CD4-positive, alpha-beta T cell (primary cell): ENCODE measurements around the gene LNPK. TPM values are rescaled to one million over a fixed set of nuclear protein-coding genes. Genes with fewer than 3 reads are reported as not detected.
"Not testable (repeated sequence)": the region's sequence is repeated elsewhere in the genome, so short reads cannot be mapped to it uniquely, and the experiment has no call there.

Experiments used
- ATAC-seq: fragments of 200-7000 bp; cut with Tn5 transposase; one replicate; pipeline ENCODE4 v1.10.0; 2022; ENCODE audit warnings: mild to moderate bottlenecking; ENCODE audit not compliant: poor library complexity
- CTCF ChIA-PET: fragments of 350-600 bp; sonication (Branson Sonifier 250); formaldehyde crosslinking; loops from one replicate; lab custom pipeline; 2021; ENCODE audit warnings: antibody characterized with exemption, inconsistent platforms; lab: Charles Lee
- POLR2A ChIA-PET: fragments of 350-600 bp; sonication (Branson Sonifier 250); formaldehyde crosslinking; loops from one replicate; lab custom pipeline; 2021; ENCODE audit warnings: antibody characterized with exemption, inconsistent platforms; lab: Charles Lee
- DNase-seq, 14 experiments: peaks; one replicate each; pipeline ENCODE4 v3.0.0-alpha.2; 2013 to 2020; ENCODE audit warnings: mixed read lengths in 2 of 14
- H3K27ac ChIP-seq, 2 donors: one replicate each; pipeline versions ENCODE4 v1.5.1 to v1.7.0; 2013; ENCODE audit warnings: low read length in 2 of 2, low read depth in 1 of 2, mild to moderate bottlenecking in 1 of 2
- H3K27me3 ChIP-seq, 2 experiments: 1 replicate in 1 of 2; 2 replicates in 1 of 2; pipeline versions ENCODE4 v1.6.1 to v1.7.0; 2013; ENCODE audit warnings: low read length in 2 of 2, control low read depth in 1 of 2, mild to moderate bottlenecking in 1 of 2, moderate library complexity in 1 of 2; ENCODE audit not compliant: insufficient read depth in 2 of 2, control insufficient read depth in 1 of 2
- H3K36me3 ChIP-seq: one replicate; pipeline ENCODE4 v1.6.1; 2013; ENCODE audit warnings: low read length, control low read depth; ENCODE audit not compliant: insufficient read depth
- H3K4me1 ChIP-seq: one replicate; pipeline ENCODE4 v1.6.1; 2013; ENCODE audit warnings: low read length, control low read depth; ENCODE audit not compliant: insufficient read depth
- H3K4me3 ChIP-seq: one replicate; pipeline ENCODE4 v1.5.1; 2013; ENCODE audit warnings: mild to moderate bottlenecking, low read length, moderate library complexity
- H3K9me3 ChIP-seq, 2 experiments: 1 replicate in 1 of 2; 2 replicates in 1 of 2; pipeline versions ENCODE4 v1.6.1 to v1.7.0; 2013; ENCODE audit warnings: low read length in 2 of 2, mild to moderate bottlenecking in 2 of 2, control low read depth in 1 of 2, moderate library complexity in 1 of 2; ENCODE audit not compliant: control insufficient read depth in 1 of 2, insufficient read depth in 1 of 2
- H3K27ac Mint-ChIP-seq: one replicate; pipeline ENCODE4 v1.8.0; 2020; ENCODE audit warnings: mixed read lengths
- H3K27me3 Mint-ChIP-seq: one replicate; pipeline ENCODE4 v1.8.0; 2021; ENCODE audit warnings: mixed read lengths
- H3K36me3 Mint-ChIP-seq: one replicate; pipeline ENCODE4 v1.8.0; 2021; ENCODE audit warnings: low read depth, mixed read lengths
- H3K4me1 Mint-ChIP-seq: one replicate; pipeline ENCODE4 v1.8.0; 2021; ENCODE audit warnings: low read depth, mixed read lengths
- H3K4me3 Mint-ChIP-seq: one replicate; pipeline ENCODE4 v1.8.0; 2020; ENCODE audit warnings: mild to moderate bottlenecking, mixed read lengths
- H3K9me3 Mint-ChIP-seq: one replicate; pipeline ENCODE4 v1.8.0; 2020; ENCODE audit warnings: mixed read lengths
- CTCF ChIP-seq: fragments of 200-600 bp; IDR thresholded peaks from one replicate; pipeline ENCODE4 v1.8.0; 2022; ENCODE audit warnings: antibody characterized with exemption, mild to moderate bottlenecking
- intact Hi-C, 2 experiments: fragments of 100-400 bp; cut with DNase I in 1 of 2; cut with micrococcal nuclease in 1 of 2; formaldehyde crosslinking; loops; one replicate each; pipeline versions ENCODE4 v1.15.1 to v1.9.0; 2023 to 2025; cut with DNase I, micrococcal nuclease
- total RNA-seq, 174 experiments: library from RNA in 2 of 174; stranded (reverse) in 2 of 174; gene quantifications; one replicate each; pipeline ENCODE4 v1.2.3 and lab custom pipeline; 2021 to 2026

LNPK gene
- total RNA-seq, 2 experiments from 2014 or later, result 12.7 to 15.8 TPM

GRCh38 chr2:175914846-175915245 is 87.2 kb downstream of the LNPK start:
- Histone ChIP-seq H3K36me3 (no peaks in the 10 kb centered on the region), H3K4me3 (no peak overlapping the region), H3K9me3 (no peaks in the 10 kb centered on the region), H3K4me1 (no peaks in the 10 kb centered on the region), H3K27ac (no peak overlapping the region), H3K27me3 (peaks cover 0 to 9% of the 10 kb centered on the region in 2 experiments)
- Mint-ChIP-seq H3K4me1 (no peaks in the 10 kb centered on the region), H3K36me3 (no peaks in the 10 kb centered on the region), H3K9me3 (no peaks in the 10 kb centered on the region), H3K27ac (no peak overlapping the region), H3K27me3 (peaks cover 32% of the 10 kb centered on the region), H3K4me3 (no peak overlapping the region)
- ChIA-PET POLR2A (no interaction called here), CTCF (no interaction called here)
- ATAC-seq (no peak), DNase-seq (no peak)
- no peak for TF ChIP-seq CTCF
- intact Hi-C loops, result no loop called here

DNA sequence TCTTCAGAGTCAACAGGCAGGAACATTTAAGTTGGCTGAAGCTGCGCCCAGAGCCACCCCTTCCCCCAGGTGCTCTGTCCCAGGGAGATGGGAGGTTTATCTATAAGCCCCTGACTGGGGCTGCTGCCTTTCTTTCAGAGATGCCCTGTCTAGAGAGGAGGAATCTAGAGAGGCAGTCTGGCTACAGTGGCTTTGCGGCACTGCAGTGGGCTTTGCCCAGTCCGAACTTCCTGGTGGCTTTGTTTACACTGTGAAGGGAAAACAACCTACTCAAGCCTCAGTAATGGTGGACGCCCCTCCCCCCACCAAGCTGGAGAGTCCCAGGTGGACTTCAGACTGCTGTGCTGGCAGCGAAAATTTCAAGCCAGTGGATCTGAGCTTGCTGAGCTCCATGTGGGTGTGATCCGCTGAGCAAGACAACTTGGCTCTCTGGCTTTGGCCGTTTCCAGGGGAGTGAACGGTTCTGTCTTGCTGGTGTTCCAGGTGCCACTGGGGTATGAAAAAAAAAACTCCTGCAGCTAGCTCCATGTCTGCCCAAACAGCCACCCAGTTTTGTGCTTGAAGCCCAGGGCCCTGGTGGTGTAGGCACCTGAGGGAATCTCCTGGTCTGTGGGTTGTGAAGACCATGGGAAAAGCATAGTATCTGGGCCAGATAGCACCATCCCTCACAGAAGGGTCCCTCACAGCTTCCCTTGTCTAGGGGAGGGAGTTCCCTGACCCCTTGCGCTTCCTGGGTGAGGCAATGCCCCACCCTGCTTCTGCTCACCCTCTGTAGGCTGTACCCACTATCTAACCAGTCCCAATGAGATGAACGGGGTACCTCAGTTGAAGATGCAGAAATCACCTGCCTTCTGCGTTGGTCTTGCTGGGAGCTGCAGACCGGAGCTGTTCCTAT is 88.0 kb downstream of the LNPK start:
- H3K27ac ChIP-seq, H3K9me3 Mint-ChIP-seq, DNase-seq, POLR2A ChIA-PET, H3K36me3 Mint-ChIP-seq, H3K27ac Mint-ChIP-seq, H3K4me3 Mint-ChIP-seq, ATAC-seq, H3K4me1 ChIP-seq, H3K4me3 ChIP-seq, CTCF ChIA-PET, intact Hi-C loops, H3K9me3 ChIP-seq, H3K36me3 ChIP-seq, H3K4me1 Mint-ChIP-seq: not testable (repeated sequence)
- H3K27me3 Mint-ChIP-seq, result peaks cover 40% of the 10 kb centered on the region
- peaks cover 0 to 12% of the 10 kb centered on the region in 2 experiments for H3K27me3 ChIP-seq

DNA sequence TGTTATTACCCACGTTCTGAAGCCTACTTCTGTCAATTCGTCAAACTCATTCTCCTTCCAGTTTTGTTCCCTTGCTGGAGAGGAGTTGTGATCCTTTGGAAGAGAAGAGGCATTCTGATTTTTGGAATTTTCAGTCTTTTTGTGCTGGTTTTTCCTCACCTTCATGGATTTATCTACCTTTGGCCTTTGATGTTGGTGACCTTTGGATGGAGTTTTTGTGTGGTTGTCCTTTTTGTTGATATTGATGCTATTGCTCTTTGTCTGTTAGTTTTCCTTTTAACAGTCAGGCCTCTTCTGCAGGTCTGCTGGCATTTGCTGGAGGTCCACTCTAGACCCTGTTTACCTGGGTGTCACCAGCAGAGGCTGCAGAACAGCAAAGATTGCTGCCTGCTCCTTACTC is 88.8 kb downstream of the LNPK start:
- H3K27ac ChIP-seq, H3K4me1 Mint-ChIP-seq, intact Hi-C loops, H3K27ac Mint-ChIP-seq, H3K9me3 Mint-ChIP-seq, H3K4me1 ChIP-seq, H3K36me3 ChIP-seq, POLR2A ChIA-PET, H3K9me3 ChIP-seq, CTCF ChIA-PET, H3K4me3 Mint-ChIP-seq, DNase-seq, ATAC-seq, H3K4me3 ChIP-seq, H3K36me3 Mint-ChIP-seq: not testable (repeated sequence)
- peaks cover 45% of the 10 kb centered on the region for H3K27me3 Mint-ChIP-seq
- peaks cover 0 to 12% of the 10 kb centered on the region in 2 experiments for H3K27me3 ChIP-seq

DNA sequence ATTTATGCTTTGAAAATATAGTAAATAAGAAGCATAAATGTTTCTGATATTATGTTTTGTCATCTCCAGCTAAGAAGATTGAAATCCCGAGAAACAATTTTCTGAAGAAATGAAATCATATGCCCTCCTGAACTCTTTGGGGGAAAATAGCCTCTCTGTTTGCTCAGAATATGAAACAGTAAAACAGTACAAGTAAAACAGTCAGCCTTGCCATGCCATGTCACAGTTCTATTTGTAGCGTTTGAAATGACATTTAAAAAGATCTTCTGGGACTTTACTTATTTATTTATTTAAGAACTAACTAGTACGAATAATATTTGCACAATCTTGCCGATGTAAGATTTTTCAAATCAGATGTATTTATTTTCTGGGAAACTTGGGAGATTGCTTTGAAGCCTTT is 98.0 kb downstream of the LNPK start:
- Mint-ChIP-seq H3K27ac (no peak overlapping the region), H3K27me3 (peaks cover 54% of the 10 kb centered on the region), H3K4me3 (no peak overlapping the region), H3K36me3 (no peaks in the 10 kb centered on the region), H3K9me3 (no peaks in the 10 kb centered on the region), H3K4me1 (no peaks in the 10 kb centered on the region)
- DNase-seq, result no peak
- no peaks in the 10 kb centered on the region for H3K36me3 ChIP-seq
- H3K27ac ChIP-seq, result no peak overlapping the region
- intact Hi-C loops, result no loop called here
- H3K27me3 ChIP-seq, result no peaks in the 10 kb centered on the region
- TF ChIP-seq CTCF, result no peak
- ChIA-PET CTCF (no interaction called here), POLR2A (no interaction called here)
- H3K4me3 ChIP-seq, result no peak overlapping the region
- H3K4me1 ChIP-seq, result no peaks in the 10 kb centered on the region
- ATAC-seq, result no peak
- no peaks in the 10 kb centered on the region for H3K9me3 ChIP-seq
